T-cell (primary cell): ENCODE data around the gene EEF1A2. TPM values are rescaled to one million over a fixed set of nuclear protein-coding genes. Genes with fewer than 3 reads are reported as not detected.

Source experiments
- ATAC-seq, 4 experiments: fragments of 200-7000 bp in 3 of 4; fragments of 150-1000 bp in 1 of 4; cut with Tn5 transposase; replicated peaks in 1 of 4; 1 replicate in 3 of 4; 2 replicates in 1 of 4; pipeline ENCODE4 v1.10.0; 2021; ENCODE audit warnings: moderate library complexity in 3 of 4, mild to moderate bottlenecking in 2 of 4, moderate number of reproducible peaks in 1 of 4
- CTCF ChIA-PET, 2 donors: fragments of 300-600 bp; sonication (Branson Sonifier 250); formaldehyde crosslinking; loops; one replicate each; lab custom pipeline; 2022; ENCODE audit warnings: antibody characterized with exemption in 2 of 2; lab: Charles Lee
- POLR2A ChIA-PET, 2 donors: fragments of 300-600 bp; sonication (Branson Sonifier 250); formaldehyde crosslinking; loops; one replicate each; lab custom pipeline; 2022; ENCODE audit warnings: antibody characterized with exemption in 2 of 2; lab: Charles Lee
- DNase-seq, 35 experiments: peaks; one replicate each; pipeline versions ENCODE4 v3.0.0 to v3.0.0-alpha.2; 2013 to 2023
- H3K27ac ChIP-seq: one replicate; pipeline ENCODE4 v1.5.1; 2013; ENCODE audit warnings: low read length
- H3K27me3 ChIP-seq, 2 experiments: replicated peaks in 1 of 2; 1 replicate in 1 of 2; 2 replicates in 1 of 2; pipeline versions ENCODE4 v1.6.1 to v1.7.0; 2013; ENCODE audit warnings: low read length in 1 of 2, mixed read lengths in 1 of 2; ENCODE audit not compliant: control insufficient read depth in 2 of 2, insufficient read depth in 2 of 2; ENCODE audit errors: extremely low read depth in 1 of 2
- H3K36me3 ChIP-seq, 2 donors: 1 replicate in 1 of 2; 2 replicates in 1 of 2; pipeline versions ENCODE4 v1.6.1 to v1.7.0; 2013; ENCODE audit warnings: low read length in 1 of 2; ENCODE audit not compliant: control insufficient read depth in 2 of 2, insufficient read depth in 1 of 2; ENCODE audit errors: extremely low read depth in 1 of 2
- H3K4me1 ChIP-seq, 2 experiments: 1 replicate in 1 of 2; 2 replicates in 1 of 2; pipeline versions ENCODE4 v1.6.1 to v1.7.0; 2013; ENCODE audit warnings: low read length in 2 of 2, mixed read lengths in 1 of 2; ENCODE audit not compliant: insufficient read depth in 2 of 2, control insufficient read depth in 1 of 2; ENCODE audit errors: extremely low read depth in 1 of 2
- H3K4me3 ChIP-seq, 2 donors: 1 replicate in 1 of 2; 2 replicates in 1 of 2; pipeline versions ENCODE4 v1.5.1 to v1.7.0; 2013; ENCODE audit warnings: mild to moderate bottlenecking in 2 of 2, low read length in 1 of 2, moderate library complexity in 1 of 2; ENCODE audit not compliant: control insufficient read depth in 1 of 2; ENCODE audit errors: extremely low read depth in 1 of 2
- H3K9me3 ChIP-seq: 2 replicates; pipeline ENCODE4 v1.7.0; 2013
- H3K27ac Mint-ChIP-seq, 2 donors: one replicate each; pipeline ENCODE4 v1.8.0; 2020 to 2021; ENCODE audit warnings: mild to moderate bottlenecking in 2 of 2, mixed read lengths in 2 of 2
- H3K27me3 Mint-ChIP-seq, 2 donors: one replicate each; pipeline ENCODE4 v1.8.0; 2021 to 2022; ENCODE audit warnings: mixed read lengths in 2 of 2
- H3K36me3 Mint-ChIP-seq: one replicate; pipeline ENCODE4 v1.8.0; 2021; ENCODE audit warnings: mixed read lengths
- H3K4me1 Mint-ChIP-seq, 3 donors: one replicate each; pipeline ENCODE4 v1.8.0; 2020 to 2022; ENCODE audit warnings: mixed read lengths in 3 of 3, mild to moderate bottlenecking in 1 of 3
- H3K4me3 Mint-ChIP-seq, 3 donors: one replicate each; pipeline ENCODE4 v1.8.0; 2020 to 2022; ENCODE audit warnings: mild to moderate bottlenecking in 3 of 3, mixed read lengths in 3 of 3, moderate library complexity in 3 of 3
- H3K9me3 Mint-ChIP-seq, 3 donors: one replicate each; pipeline ENCODE4 v1.8.0; 2020 to 2022; ENCODE audit warnings: mixed read lengths in 3 of 3
- WGBS: methylation state at CpG from one replicate; pipeline ENCODE4 v1.1.5; 2013; ENCODE audit warnings: missing lambda C conversion rate; ENCODE audit not compliant: insufficient coverage; 5-methylcytosine and 5-hydroxymethylcytosine counted together
- total RNA-seq, 35 experiments: library from RNA in 6 of 35; stranded (reverse) in 6 of 35; fragments of 120-200 nt in 1 of 35; gene quantifications; one replicate each; pipeline versions ENCODE4 v1.2.1 to v1.2.4 and lab custom pipeline; 2013 to 2026

Gene EEF1A2
- total RNA-seq, 5 donors from 2014 or later (not counting 1 experiment from before 2014, with no cell fraction given): 0.50 to 3.1 (median 1.1) TPM

- H3K36me3 Mint-ChIP-seq: no peaks in the 10 kb centered on the region
- POLR2A ChIA-PET: interaction anchor here in 1 of 2 donors (0.5 kb wide), 1 partner anchor 12 kb away, joined by 3 read pairs; no protein-coding TSS in a partner anchor
- peak overlapping the region in 1 of 2 donors; percentile 48 for H3K4me3 ChIP-seq
- 80% methylated on average over 6 of the region's 27 CpGs for WGBS
- H3K4me1 Mint-ChIP-seq: peaks cover 7 to 17% (median 8%) of the 10 kb centered on the region in 3 donors
- H3K27ac ChIP-seq: peak overlapping the region; percentile 73
- CTCF ChIA-PET: interaction anchor here (0.5 to 2.3 kb wide), 15 partner anchors 12 to 1129 kb away, joined by 3 to 22 read pairs (median 4); partner anchors contain the start of gene RTEL1 (in 1 of the 2)
- no peaks in the 10 kb centered on the region for H3K9me3 ChIP-seq
- peak overlapping the region in 1 of 2 donors; percentile 73 for H3K27ac Mint-ChIP-seq
- H3K27me3 ChIP-seq: peaks cover 0 to 4% of the 10 kb centered on the region in 2 experiments
- no peaks in the 10 kb centered on the region for H3K36me3 ChIP-seq
- no peaks in the 10 kb centered on the region for H3K27me3 Mint-ChIP-seq
- no peaks in the 10 kb centered on the region for H3K9me3 Mint-ChIP-seq
- ATAC-seq: peak in 2 of 4 experiments; percentile 2 to 31
- peaks cover 7 to 39% of the 10 kb centered on the region in 2 experiments for H3K4me1 ChIP-seq
- peak overlapping the region; percentile 57 to 73 (median 70) for H3K4me3 Mint-ChIP-seq
- DNase-seq: peak in 31 of 35 experiments; percentile 40 to 79 (median 57)
These were observed 39.6 kb upstream of the EEF1A2 start for GRCh38 chr20:63538204-63539091.

DNA sequence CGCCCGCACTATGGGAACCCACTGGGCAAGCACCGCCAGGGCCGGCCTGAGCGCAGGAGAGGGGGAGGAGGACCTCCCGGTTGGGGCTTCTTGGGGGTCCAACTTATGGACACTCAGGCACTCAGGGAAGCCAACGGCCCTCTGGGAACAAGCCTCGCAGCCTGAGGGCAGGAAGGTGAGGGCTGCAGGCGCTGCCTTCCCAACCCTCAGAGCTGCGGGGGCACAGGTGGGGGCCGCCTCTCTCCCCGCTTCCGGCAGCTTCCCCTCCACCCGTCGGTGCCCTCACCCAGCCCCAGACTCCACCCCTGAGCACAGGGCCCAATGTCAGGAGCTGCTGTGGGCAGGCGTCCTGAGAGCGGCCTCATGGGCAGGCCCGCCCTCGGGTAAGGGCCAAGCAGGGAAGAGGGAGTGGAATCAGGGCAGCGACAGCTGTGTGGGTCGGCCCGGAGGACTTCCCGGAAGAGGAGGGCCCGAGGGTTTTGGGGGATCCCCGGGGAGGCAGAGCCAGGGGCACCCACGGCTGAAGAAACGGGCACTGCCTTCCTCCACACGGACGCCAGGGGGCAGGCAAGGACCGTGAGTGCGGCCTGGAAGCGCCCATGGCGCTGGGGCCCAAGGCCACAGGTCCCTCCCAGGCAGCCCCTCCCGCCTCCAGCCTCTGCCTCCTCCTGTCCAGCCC lies 38.8 kb upstream of the EEF1A2 start:
- peak overlapping the region; percentile 73 to 77 for H3K27ac Mint-ChIP-seq
- peak overlapping the region; percentile 48 to 59 for H3K4me3 ChIP-seq

GRCh38 chr20:63536997-63537524 lies 38.2 kb upstream of the EEF1A2 start, which contains the start of gene PTK6:
Gene PTK6, minus strand, starts transcription at chr20:63537376. Its CDS starts 62 bp downstream, at chr20:63537314.
- Mint-ChIP-seq H3K36me3 (no peaks in the 10 kb centered on the region), H3K9me3 (no peaks in the 10 kb centered on the region), H3K27ac (peak within 1 kb of the TSS; percentile 73 to 77), H3K27me3 (no peaks in the 10 kb centered on the region), H3K4me3 (peak within 1 kb of the TSS; percentile 57 to 73 (median 70)), H3K4me1 (peaks cover 7 to 17% (median 8%) of the 10 kb centered on the region in 3 donors)
- peak within 1 kb of the TSS; percentile 73 for H3K27ac ChIP-seq
- ATAC-seq: peak in 2 of 4 experiments; percentile 1 to 2
- H3K9me3 ChIP-seq: no peaks in the 10 kb centered on the region
- CTCF ChIA-PET: interaction anchor here in 1 of 2 donors (0.7 to 2.3 kb wide), 7 partner anchors 16 to 327 kb away, joined by 3 to 22 read pairs (median 3); partner anchors contain the start of genes ARFRP1, HELZ2, RTEL1 and ZGPAT
- H3K4me3 ChIP-seq: peak within 1 kb of the TSS; percentile 48 to 59
- WGBS: 61% methylated on average over 25 of the region's 29 CpGs
- peaks cover 0 to 4% of the 10 kb centered on the region in 2 experiments for H3K27me3 ChIP-seq
- peak in 1 of 35 experiments; percentile 24 for DNase-seq
- no peaks in the 10 kb centered on the region for H3K36me3 ChIP-seq
- POLR2A ChIA-PET: interaction anchor here (0.6 kb wide), 2 partner anchors 95 to 199 kb away, joined by 3 read pairs; no protein-coding TSS in a partner anchor
- peaks cover 7 to 35% of the 10 kb centered on the region in 2 experiments for H3K4me1 ChIP-seq

More for the DNA sequence above, 38.8 kb upstream of the EEF1A2 start:
- under 1% methylated on average over 26 of the region's 34 CpGs for WGBS
- peaks cover 7 to 16% (median 8%) of the 10 kb centered on the region in 3 donors for H3K4me1 Mint-ChIP-seq
- H3K4me1 ChIP-seq: peaks cover 7 to 36% of the 10 kb centered on the region in 2 experiments
- H3K4me3 Mint-ChIP-seq: peak overlapping the region; percentile 57 to 73 (median 70)
- H3K36me3 ChIP-seq: no peaks in the 10 kb centered on the region
- no peaks in the 10 kb centered on the region for H3K9me3 Mint-ChIP-seq
- ChIA-PET CTCF (interaction anchor here (0.7 to 2.3 kb wide), 12 partner anchors 13 to 499 kb away, joined by 3 to 22 read pairs (median 4); partner anchors contain the start of genes ARFRP1 (in 1 of the 2), HELZ2 (in 1 of the 2), RTEL1 (in 1 of the 2) and ZGPAT (in 1 of the 2)), POLR2A (interaction anchor here in 1 of 2 donors (0.6 kb wide), 1 partner anchor 198 kb away, joined by 3 read pairs; no protein-coding TSS in a partner anchor)
- H3K27me3 Mint-ChIP-seq: no peaks in the 10 kb centered on the region
- peak; percentile 87 to 91 (median 89) for ATAC-seq
- DNase-seq: peak; percentile 84 to 97 (median 90)
- H3K27ac ChIP-seq: peak overlapping the region; percentile 73
- H3K27me3 ChIP-seq: peaks cover 0 to 4% of the 10 kb centered on the region in 2 experiments
- H3K36me3 Mint-ChIP-seq: no peaks in the 10 kb centered on the region
- no peaks in the 10 kb centered on the region for H3K9me3 ChIP-seq

DNA sequence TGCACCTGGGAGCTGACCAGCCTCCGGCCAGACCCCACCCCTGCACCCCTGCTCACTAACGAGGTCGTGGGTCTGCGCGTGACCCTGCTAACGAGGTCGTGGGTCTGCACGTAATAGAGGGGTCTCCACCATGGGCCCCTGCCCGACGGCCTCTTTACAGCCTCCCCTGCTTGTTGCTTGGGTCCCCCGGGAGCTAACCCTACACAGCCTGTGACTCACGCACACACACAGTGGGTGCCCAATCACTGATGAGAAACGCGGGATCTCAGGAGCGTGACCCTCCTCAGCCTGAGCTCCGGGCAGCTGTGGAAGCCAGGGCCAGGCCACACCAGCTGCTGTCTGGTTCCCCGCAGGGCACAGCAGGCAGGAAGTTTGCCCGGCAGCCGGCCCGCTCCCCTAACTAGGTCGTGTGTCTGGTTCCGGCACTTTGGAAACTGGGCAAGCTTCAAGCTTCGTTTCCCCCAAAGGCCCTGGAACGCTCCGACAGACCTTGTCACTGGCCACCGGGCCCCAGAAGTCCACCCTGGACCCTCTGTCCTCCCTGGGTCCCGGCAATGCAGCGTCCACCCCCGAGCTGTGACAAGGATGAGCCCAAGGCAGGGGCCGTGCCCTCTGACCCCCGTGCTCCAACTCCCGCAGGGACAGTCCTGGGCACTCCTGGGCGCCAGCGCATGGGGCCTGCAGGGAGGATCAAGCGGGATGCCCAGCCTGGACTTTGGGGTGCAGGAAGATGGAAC lies 37.5 kb upstream of the EEF1A2 start:
- ChIA-PET CTCF (interaction anchor here in 1 of 2 donors (0.5 to 2.3 kb wide), 2 partner anchors 105 to 335 kb away, joined by 4 to 22 read pairs; no protein-coding TSS in a partner anchor), POLR2A (interaction anchor here in 1 of 2 donors (0.6 kb wide), 1 partner anchor 96 kb away, joined by 3 read pairs; no protein-coding TSS in a partner anchor)
- Histone ChIP-seq H3K4me3 (no peak overlapping the region), H3K27ac (no peak overlapping the region), H3K4me1 (peaks cover 7 to 35% of the 10 kb centered on the region in 2 experiments), H3K9me3 (no peaks in the 10 kb centered on the region), H3K27me3 (peaks cover 0 to 4% of the 10 kb centered on the region in 2 experiments), H3K36me3 (no peaks in the 10 kb centered on the region)
- Mint-ChIP-seq H3K4me3 (peak overlapping the region in 2 of 3 donors; percentile 36 to 70), H3K36me3 (no peaks in the 10 kb centered on the region), H3K4me1 (peaks cover 7 to 18% (median 8%) of the 10 kb centered on the region in 3 donors), H3K27ac (peak overlapping the region in 1 of 2 donors; percentile 16), H3K27me3 (no peaks in the 10 kb centered on the region), H3K9me3 (no peaks in the 10 kb centered on the region)
- DNase-seq (peak in 1 of 35 experiments; percentile 4), ATAC-seq (no peak)
- WGBS: 84% methylated on average over 34 of the region's 35 CpGs

DNA sequence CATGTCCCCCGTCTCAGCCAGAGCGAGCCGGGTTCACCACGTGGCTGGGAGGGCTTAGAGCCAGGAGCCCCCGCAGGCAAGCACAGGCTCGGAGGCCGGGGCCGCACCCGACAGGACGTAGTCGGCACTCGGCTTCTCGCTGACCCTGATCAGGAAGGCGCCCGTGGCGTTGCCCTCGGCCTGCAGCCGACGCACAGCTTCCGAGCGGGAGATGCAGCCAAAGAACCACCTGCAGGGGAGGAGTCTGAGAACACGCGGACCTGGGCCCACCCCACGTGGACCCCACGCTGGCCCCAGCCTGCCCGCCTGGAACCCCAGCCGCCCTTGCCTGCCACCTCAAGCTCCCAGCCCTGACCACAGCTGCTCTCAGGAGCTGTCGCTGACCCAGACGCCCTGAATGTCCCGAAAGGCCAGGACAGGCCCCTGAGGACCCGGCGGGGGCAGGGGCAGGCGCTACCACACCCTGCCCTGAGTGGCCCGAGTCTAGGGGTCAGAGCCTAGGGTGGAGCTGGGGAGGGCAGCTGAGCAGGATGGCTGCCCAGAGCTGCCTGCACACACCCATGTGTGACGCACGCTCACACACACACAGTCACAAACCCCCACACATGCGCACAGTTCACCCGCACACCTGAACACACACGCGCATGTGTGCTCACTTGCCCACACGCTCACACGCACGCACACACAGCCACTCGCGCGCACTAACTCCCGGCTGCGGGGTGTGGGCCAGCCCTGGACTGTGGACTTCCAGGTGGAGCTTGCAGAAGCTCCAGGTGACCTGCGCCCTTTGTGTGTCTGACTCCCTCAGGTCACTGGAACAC lies 36.2 kb upstream of the EEF1A2 start:
- Mint-ChIP-seq H3K27ac (no peak overlapping the region), H3K36me3 (no peaks in the 10 kb centered on the region), H3K27me3 (no peaks in the 10 kb centered on the region), H3K9me3 (no peaks in the 10 kb centered on the region), H3K4me1 (peaks cover 7 to 16% (median 8%) of the 10 kb centered on the region in 3 donors), H3K4me3 (no peak overlapping the region)
- H3K36me3 ChIP-seq: no peaks in the 10 kb centered on the region
- DNase-seq (peak in 1 of 35 experiments; percentile 7), ATAC-seq (no peak)
- 93% methylated on average over 45 of the region's 49 CpGs for WGBS
- H3K27ac ChIP-seq: no peak overlapping the region
- POLR2A ChIA-PET: no interaction called here
- peaks cover 0 to 8% of the 10 kb centered on the region in 2 experiments for H3K27me3 ChIP-seq
- CTCF ChIA-PET: no interaction called here
- peaks cover 7 to 35% of the 10 kb centered on the region in 2 experiments for H3K4me1 ChIP-seq
- H3K4me3 ChIP-seq: no peak overlapping the region
- no peaks in the 10 kb centered on the region for H3K9me3 ChIP-seq
